GM19438 (cell line): Measurements from ENCODE around the gene MST1R.
"Not testable (repeated sequence)": the region's sequence is repeated elsewhere in the genome, so short reads cannot be mapped to it uniquely, and the experiment has no call there.

Experiments
- ATAC-seq: cut with Tn5 transposase; IDR thresholded peaks from one replicate; pipeline ENCODE4 v1.9.1; 2021; ENCODE audit warnings: low read depth; ENCODE audit not compliant: unreplicated experiment

The MST1R gene

DNA sequence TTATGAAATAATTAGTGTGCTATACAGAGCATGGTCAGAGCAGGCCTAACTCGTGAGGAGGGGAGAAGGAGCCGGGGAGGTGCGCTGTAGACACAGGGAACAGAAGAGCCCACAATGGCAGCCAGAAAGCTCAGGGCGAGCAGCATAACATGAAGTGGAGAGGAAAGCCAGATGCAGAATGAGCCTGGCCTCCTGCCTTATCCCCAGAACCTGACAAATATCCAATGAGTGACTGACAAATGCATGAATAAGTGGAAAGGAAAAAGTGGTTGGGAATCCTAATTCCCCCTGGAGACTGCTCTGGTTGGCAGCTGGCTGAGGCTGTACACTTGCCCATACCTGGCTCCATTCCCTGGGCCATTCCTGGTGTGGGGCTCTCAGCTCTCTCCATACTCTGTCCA lies 9.2 kb upstream of the MST1R start:
- ATAC-seq, result no peak

DNA sequence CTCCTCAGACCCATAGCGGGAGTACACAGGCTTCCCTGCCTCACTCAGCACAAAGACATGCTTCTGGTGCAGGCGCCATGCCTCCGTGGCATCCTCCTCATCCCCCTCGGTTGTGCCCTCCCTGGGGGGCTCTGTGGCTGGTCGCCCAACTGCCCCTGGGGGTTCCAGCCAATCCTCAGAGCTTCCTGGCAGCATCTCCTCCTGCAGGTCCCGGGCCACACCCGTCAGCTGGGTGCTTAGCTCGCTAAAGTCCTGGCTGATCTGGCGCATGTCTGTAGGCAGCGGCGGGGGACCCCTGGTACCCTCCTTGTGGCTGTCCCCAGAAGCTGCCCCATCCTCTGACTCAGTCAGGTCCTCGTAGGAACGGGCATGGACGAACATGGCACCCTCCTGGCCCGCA lies 7.9 kb upstream of the MST1R start:
- ATAC-seq, result no peak

DNA sequence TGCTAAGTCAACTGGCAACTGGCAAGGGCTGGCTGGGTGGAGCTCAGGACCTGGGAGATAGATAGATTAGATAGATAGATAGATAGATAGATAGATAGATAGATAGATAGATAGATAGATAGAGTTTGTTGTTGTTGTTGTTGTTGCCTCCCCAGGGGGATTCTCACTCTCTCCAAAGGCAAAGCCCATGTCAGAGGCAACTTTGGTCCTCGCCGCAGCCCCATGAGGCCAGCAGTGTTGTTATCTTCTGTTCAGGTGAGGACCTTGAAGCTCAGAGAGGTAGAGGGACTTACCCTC lies 7.4 kb upstream of the MST1R start:
- no peak for ATAC-seq

DNA sequence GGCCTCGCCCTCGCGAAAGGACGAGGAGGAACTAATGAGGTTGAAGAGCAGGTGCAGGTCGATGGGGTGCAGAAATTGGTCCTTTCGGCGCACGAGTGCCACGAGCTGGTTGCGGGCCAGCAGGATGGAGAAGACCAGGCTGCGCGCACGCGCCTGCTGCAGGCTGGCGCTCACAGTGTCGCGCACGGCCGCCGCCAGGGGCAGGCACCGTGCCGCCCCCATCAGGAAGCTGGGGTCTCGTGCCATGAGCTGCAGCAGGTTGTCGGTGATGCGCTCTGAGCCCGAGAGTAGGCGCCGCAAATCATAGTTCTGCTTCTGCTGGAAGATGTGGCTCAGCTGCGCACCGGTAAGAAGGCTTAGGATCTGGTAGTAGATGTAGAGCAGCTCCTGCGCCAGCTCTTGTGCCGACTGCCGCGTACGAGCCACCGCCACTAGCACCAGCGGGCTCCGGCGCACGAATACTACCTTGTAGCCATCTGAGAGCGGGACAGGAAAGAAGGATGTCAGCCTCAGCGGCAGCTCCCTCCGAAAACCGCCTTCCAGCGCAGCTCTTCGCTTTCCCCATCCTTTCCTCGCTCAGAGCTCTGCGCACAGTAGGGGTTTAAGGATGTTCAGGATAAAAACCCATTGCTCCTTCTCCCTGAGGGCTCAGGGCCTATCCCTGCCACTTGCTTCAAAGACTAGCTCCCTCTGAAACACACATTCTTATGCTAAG lies 6.9 kb upstream of the MST1R start:
- no peak for ATAC-seq

DNA sequence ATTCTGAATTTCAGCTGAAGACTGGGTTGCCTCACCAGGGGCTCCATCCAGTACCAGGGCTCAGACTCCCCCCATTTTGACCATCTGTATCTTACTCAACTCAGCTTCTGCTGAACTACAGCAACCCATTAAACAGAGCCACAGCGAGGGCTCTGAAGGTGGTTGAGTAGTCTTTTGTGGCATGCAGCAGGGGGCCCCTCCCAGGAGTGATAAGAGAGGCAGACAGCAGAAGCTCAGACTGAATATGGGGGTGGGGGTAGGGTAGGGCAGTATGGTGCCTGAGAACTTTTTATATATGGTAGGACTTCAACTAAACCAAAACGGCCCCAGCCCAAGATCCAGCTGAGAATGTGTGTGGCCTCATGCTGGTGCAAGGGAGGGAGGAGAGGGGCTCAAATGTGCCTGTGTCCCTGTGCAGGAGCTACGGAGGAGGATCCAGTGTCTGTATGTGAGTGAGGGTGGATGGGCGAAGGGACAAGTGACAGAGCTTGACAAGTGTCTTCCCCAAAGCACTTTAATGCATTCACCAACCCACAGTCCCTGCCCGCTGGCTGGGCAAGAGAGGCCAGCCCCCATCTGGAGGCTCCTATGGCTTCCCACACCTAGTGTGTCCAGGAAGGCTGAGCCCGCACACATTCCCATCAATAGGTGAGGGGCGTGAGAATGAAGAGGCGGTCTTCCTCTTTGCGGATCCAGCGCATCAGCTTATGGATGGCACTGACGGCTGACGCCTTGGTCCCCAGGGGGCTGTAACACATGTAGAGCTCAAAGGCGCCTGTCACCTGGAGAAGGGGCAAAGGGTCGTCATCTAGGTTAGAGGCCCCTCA lies 4.9 kb upstream of the MST1R start:
- no peak for ATAC-seq

DNA sequence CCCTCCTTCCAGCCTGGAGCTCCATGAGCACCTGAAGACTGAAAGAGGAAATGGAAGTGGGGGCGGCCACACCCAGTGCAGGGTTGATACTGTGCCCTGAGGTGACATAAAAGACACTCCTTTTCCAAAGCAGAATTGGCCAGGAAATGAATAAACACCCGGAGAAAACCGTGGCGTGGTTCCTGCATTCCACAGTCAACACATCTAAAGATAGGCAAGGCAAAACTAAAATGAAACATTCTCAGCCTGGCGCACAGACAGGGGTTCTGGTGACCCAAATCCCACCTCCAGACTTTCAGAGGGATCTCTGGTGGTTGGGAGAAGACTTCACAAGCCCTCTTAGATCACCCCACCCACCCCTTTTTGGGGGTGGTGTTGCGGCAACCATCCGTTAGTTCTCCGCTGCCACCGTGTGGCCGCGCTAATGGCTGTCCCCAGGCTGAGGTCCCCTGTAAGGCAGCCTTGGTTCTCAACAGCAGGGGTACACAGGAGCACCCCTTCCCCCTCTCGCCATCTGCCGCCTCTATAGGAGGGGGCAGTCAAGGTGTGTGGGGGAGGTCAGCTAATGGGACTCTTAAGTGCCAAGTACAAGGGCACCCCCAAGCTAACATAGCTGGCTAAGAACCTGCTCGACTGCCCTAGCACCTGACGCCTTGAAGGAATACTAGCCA lies 2.5 kb upstream of the MST1R start:
- ATAC-seq, result no peak

DNA sequence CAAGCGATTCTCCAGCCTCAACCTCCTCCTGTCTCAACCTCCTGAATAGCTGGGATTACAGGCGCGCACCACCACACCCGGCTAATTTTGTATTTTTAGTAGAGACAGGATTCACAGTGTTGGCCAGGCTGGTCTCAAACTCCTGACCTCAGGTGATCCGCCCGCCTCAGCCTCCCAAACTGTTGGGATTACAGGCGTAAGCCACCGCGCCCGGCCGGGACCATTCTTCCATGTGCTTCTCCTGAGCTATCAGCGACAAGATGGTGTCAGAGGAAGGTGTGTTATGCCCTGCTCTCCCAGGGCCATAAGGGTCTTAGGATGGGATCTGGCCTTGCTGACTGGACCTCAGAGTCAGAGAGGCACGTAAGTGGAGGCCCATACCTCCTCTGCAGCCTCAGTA lies 775 bp upstream of the MST1R start:
- not testable (repeated sequence) for ATAC-seq

DNA sequence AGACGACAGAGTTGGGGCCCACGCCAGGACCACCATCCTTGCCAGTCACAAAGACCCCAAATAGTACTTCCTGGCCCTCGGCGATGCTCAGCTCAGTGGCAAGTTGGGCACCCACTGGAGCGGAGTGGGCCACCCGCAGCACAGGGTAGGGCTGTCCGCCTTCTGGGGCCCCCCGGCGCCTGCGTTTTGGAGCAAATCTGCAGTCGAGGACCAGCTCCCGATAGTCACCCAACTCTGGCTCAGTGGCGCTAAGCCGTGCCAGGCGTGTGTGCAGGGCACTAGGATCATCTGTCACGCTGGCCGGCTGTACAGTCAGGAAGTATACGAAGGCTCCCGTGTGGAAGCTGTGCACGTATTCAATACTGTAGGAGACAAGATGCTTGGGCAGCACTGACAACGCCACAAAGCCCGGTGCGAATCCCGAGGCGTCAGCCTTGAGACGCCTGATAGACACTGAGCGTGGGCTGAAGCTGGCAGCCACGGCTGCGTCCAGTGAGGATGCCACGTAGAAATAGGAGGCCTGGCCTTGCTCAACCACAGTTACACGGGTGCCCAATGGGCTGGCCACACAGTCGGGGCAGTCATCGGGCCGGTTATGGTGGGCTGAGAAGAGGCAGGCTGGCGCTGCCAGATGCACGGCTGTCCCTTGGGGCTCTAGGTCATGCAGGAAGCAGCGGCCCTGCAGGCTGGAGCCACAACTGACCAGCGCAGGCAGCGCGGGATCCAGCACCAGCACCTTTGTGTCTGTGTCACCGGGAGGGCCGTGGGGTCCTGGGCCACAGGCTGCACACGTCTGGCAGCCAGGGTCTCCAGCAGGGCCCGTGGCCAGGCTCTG lies 945 bp downstream of the MST1R start:
- no peak for ATAC-seq

DNA sequence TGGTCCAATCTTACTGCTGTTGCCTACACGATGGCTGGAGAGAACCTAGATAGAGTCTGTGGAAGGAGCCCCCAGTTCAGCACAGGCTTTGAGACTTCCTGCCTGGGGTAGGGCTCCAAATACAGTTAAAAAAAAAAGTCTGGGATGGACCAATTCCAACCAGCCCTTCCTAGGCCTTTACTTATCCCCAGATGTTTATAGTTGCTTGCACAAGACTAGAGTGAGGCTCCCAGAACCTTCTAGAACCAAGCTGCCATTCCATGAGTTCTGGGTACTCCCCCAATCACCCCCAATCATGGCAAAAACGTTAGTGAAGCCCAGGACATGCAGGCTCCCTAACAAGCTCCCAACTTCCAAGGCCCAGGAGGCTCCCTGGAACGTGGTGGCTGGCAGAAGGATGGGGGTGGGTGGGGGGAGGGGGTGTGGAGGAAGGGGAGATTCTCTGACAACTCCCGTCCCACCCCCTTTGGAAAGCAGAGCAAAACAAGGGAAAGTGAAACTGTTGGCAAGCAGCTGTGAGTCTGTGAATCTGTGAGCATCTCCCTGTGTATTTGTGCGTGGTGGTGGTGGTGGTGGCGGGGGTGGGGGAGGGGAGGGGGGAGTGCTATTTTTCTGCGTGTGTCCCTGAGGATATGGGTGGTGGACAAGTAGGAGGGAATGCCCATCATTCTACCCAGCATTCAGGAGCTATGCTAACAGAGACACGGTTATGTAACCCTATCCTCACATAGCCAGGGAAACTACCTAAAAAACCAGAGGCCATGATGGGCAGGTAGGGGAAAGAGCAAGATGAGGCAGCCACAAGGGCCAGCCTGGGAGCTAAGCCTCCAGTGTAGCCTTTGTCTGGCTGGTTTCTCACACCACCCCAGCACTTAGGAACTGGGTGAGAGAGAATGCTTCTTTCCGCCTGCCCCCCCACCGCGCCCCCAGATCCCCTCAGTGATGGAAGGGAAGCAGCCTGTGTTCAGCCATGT lies 2.0 kb downstream of the MST1R start:
- ATAC-seq, result no peak

DNA sequence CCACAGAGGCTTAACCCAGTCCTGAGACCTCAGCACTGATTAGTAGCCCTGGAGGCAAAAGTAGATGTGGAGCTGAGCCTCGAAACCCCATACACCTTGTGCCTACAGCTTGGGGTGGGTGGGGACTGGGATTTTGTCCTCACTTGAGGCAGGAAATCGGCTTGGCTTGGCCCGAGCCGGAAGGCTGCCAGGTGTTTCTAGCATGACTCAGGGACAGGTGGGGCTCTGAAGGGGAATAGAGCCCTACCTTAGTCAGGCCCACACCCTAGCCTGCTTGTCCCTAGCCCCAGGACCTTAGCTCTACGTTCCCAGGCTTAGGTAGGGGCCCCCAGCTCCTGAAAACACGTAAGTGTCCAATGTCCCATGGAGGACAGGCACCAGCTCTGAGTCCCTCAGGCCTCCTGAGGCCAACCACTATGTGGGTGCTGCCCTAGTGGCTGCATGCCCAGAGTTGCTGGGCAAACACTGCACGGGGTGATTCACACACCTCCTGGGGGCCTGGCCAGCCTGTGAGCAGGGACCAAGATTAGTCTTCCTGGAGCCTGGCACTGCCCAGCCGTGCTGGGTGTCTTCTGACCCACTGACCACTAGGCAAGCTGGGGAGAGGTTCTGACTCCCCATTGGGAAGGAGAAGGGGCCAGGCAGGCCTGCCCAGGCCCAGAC lies 3.1 kb downstream of the MST1R start:
- ATAC-seq, result no peak

DNA sequence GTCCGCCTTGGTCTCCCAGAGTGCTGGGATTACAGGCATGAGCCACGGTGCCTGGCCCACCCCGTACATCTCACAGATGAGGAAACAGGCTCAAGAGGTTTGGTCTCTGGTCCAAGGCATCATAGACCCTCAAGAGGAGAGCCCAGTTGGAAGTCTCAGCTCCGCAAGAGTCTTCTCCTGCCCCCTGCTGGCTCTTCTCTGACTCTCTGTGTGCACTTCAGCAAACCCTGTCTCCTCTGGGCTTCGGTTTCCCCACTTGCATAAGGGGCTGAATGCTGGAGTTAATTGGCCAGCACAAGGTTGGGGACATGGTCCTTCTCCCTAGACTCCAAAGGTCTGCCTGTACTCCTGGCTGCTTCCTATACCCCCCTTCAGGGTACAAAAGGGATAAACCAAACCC lies 3.9 kb downstream of the MST1R start:
- no peak for ATAC-seq

DNA sequence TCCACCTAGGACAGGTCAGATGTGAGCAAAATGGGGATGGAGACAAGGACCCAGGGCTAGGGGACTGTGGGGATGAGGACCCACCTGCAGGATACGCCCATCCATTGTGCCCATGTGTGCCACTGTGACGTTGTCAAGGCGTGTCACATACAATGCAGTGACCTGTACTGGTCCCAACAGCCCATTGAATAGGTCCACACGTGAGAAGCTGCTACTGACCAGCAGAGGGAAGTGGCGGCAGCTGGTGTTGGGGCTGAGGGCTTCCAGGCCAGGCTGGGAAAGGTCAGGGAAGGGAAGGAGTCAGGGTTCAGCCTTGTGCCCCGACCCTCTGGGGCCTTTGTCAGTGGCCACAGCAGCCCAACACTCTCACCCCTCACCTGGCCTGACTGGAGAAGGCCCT lies 4.7 kb downstream of the MST1R start:
- ATAC-seq, result no peak

DNA sequence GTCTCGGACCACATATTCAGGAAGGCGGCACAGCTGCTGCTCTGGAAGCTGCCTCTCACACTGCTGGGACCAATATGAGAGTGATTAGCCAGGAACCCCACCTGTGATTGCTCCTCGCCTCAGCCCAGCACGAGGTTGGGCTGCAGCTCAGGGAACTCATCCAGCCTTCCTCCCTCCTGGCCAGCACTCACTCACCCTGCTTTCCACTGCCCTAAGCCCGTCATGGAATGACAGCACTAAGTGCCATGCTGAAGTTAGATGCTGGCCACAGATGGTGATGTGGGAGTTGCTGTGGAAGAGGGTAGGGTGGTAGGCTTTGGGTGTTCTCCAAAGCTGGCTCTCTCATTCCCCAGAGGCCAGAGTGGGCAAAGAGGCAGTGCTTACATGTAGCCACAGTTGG lies 7.3 kb downstream of the MST1R start:
- no peak for ATAC-seq

DNA sequence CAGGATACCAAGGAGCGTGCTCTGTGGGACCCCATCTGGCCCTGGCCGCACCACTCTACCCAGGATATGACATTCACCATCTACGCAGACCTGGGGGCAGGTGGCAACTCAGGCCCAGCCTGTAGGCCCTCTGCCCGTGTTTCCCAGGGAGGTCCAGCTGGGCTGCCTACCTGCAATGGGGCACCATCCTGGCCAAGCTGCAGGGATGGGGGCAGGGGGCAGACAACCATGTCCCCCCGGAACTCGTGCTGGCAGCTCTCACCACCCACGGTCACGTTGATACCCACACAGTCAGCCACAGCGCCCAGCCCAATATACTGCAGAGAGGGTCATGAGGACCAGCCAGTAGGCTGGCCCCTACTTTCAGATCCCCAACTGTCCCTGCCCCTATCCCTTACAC lies 7.9 kb downstream of the MST1R start:
- no peak for ATAC-seq

DNA sequence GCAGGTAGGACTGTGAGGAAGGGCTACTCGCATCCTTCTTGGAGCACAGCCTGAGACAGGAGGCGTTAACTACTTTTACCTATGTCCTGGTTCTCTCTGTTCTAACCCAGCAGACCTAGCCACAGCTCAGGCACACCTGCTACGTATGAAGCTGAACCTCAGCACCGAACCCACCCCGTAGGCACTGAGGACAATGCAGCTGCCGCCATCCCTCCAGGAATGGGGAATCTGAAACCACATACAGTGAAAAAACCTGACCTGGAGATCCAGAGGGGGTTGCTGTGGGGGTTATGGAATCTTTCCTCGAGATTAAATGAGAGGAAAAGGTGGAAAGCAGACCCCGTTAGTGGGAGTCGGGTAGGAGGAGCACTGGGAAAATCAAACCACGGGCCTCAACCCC lies 14.4 kb downstream of the MST1R start:
- no peak for ATAC-seq

DNA sequence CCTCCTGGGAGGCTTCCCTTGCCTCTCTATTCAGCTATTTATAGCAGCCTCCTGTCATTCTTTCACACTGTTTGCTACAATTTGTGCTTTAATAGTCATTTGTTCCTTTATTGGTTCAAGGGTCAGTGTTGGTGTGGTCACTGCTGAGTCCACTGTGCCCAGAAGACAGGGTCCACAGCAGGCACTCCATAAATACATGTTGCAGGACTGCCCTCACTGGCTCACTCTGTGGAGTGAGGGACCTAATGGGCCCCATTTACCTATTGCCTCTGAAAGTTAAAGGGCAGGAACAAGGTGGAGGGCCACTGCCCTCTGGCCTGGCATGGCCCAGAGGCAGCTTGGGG lies 16.8 kb downstream of the MST1R start:
- no peak for ATAC-seq

DNA sequence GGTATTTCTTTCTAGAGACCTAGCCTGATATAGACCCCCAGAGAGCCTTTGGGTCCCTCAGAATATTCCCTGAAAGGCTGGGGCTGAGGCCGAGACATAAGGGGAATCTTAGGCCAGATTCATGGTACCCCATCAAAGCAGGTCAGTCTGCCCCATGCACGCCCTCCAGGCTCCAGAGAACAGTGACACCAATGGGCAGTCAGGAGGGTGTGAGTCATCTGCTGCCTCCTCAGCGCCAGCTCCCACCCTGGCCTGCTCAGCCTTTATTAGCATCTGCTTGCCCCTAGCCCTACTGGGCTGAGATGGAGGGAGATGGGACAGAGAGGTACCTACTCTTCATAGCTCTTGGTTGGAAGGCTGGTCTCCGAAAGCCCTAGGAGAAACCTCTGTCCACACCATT lies 19.7 kb downstream of the MST1R start:
- no peak for ATAC-seq

DNA sequence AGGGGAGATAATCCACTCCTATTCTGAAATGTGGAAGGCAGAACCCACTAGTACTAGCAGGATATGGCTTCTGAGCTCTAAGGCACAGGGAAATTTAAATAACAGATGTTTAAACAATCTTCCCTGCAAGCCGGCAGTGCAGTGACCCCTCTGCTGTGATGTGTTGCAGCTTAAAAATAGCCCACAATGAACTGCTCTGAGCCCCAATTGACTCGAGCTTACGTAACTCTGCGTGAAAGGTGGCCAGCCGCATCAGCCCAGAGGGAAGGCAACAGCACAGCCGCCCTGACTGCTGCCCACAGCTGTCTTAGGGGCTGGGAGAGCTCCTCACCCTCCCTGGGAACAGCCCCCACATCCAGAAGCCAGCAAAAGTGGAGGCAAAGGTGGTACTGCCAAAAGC lies 21.5 kb downstream of the MST1R start:
- ATAC-seq, result no peak

DNA sequence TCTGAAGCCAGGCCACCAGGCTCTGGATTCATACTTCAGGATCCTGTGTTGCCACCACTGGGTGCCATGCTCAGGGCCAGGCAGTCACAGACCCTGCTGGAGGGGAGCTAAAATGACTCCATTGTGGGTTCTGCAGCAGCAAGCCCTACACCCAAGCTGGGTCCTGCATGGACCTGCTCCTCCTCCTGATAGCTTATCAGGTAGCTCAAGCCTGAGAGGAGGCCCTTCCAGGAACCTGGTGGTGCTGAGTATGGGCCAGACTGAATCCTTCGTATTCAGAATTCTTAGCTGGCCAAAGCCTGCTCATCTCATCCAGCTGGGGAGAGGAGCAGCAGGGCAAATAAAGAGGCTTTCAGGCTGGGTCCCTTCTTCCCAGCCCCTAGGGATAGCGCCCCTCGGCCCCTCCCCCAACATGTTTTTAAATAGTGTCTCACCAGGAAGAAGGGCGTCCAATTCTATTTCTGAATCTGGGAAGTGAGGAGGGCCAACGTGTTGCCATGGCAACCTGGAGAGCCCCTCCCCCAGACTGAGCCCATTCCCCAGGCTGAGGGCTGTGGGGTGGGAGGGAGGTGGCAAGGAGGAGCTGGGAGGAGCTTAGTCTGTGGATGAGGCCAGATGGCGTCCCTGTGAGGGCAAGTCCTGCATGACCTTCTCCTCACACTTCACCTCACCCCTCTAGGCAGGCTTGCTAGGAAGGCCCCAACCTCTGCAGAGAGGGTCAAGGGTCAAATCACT lies 22.9 kb downstream of the MST1R start:
- no peak for ATAC-seq
